Vagina (tissue), 2 donors: ENCODE measurements around the gene HDAC11. TPM values are rescaled to one million over a fixed set of nuclear protein-coding genes. Genes with fewer than 3 reads are reported as not detected.
A peak's percentile ranks its signal among the peaks of the same experiment; 100 is the strongest.

Experiments
- DNase-seq, 2 donors: peaks; one replicate each; pipeline ENCODE4 v3.0.0-alpha.2; 2017; ENCODE audit errors: extremely low spot score in 2 of 2
- H3K27ac ChIP-seq: fragments of 200-600 bp; sonication (generic); one replicate; pipeline ENCODE4 v1.5.1; 2019
- H3K27me3 ChIP-seq: fragments of 200-600 bp; sonication (generic); one replicate; pipeline ENCODE4 v1.5.1; 2019
- H3K36me3 ChIP-seq, 2 donors: fragments of 200-600 bp; sonication (generic); one replicate each; pipeline ENCODE4 v1.5.1; 2017 to 2019
- H3K4me1 ChIP-seq: fragments of 200-600 bp; sonication (generic); one replicate; pipeline ENCODE4 v1.5.1; 2019
- H3K4me3 ChIP-seq, 2 donors: fragments of 200-600 bp; sonication (generic); 1 replicate in 1 of 2; 2 replicates in 1 of 2; pipeline ENCODE4 v1.5.1; 2016 to 2019
- H3K9me3 ChIP-seq: fragments of 200-600 bp; sonication (generic); one replicate; pipeline ENCODE4 v1.5.1; 2019
- CTCF ChIP-seq, 3 experiments: fragments of 450-650 bp in 2 of 3; fragments of 200-600 bp in 1 of 3; sonication (generic) in 1 of 3; IDR thresholded peaks; one replicate each; pipeline ENCODE4 v1.5.1; 2017 to 2019; ENCODE audit warnings: antibody characterized with exemption in 3 of 3, mild to moderate bottlenecking in 2 of 3, moderate library complexity in 2 of 3
- POLR2A ChIP-seq, 2 donors: fragments of 450-650 bp; IDR thresholded peaks; one replicate each; pipeline ENCODE4 v1.6.1; 2017; ENCODE audit warnings: antibody characterized with exemption in 2 of 2, mild to moderate bottlenecking in 2 of 2, moderate library complexity in 2 of 2
- POLR2AphosphoS5 ChIP-seq, 2 donors: sonication (generic); formaldehyde crosslinking; IDR thresholded peaks; one replicate each; pipeline ENCODE4 v1.9.0; 2017; ENCODE audit warnings: antibody characterized with exemption in 2 of 2, mild to moderate bottlenecking in 2 of 2, low read depth in 1 of 2; ENCODE audit not compliant: insufficient read depth in 1 of 2
- intact Hi-C: fragments of 100-400 bp; cut with DNase I; formaldehyde crosslinking; loops from one replicate; pipeline ENCODE4 v1.15.1; 2023
- total RNA-seq: library from RNA; depleted of rRNA; stranded (reverse); fragments of >200 nt; gene quantifications from one replicate; pipeline ENCODE4 v1.2.3, GENCODE V29; 2016

The HDAC11 gene
- total RNA-seq, 1 donor from 2014 or later: 12.0 TPM

- peaks cover 38% of the 10 kb centered on the region for H3K4me1 ChIP-seq
- DNase-seq: no peak
Measured at GRCh38 chr3:13507570-13508339, 27.6 kb downstream of the HDAC11 start.

GRCh38 chr3:13508496-13508895 is 28.4 kb downstream of the HDAC11 start:
- H3K4me3 ChIP-seq: no peak overlapping the region
- H3K27me3 ChIP-seq: no peaks in the 10 kb centered on the region
- intact Hi-C loops: no loop called here
- H3K36me3 ChIP-seq: no peaks in the 10 kb centered on the region
- no peak for DNase-seq
- TF ChIP-seq CTCF (IDR thresholded peaks at IDR 0.05) (no peak), POLR2A (IDR thresholded peaks at IDR 0.05) (no peak), POLR2AphosphoS5 (IDR thresholded peaks at IDR 0.05; ENCODE audit: insufficient read depth in 1 of 2, low read depth in 1 of 2) (no peak)
- H3K9me3 ChIP-seq: no peaks in the 10 kb centered on the region
- H3K27ac ChIP-seq: peak overlapping the region; percentile 75
- peaks cover 45% of the 10 kb centered on the region for H3K4me1 ChIP-seq

More at GRCh38 chr3:13507570-13508339, 27.6 kb downstream of the HDAC11 start:
- no peaks in the 10 kb centered on the region for H3K9me3 ChIP-seq
- TF ChIP-seq POLR2AphosphoS5 (IDR thresholded peaks at IDR 0.05; ENCODE audit: insufficient read depth in 1 of 2, low read depth in 1 of 2): peak in 1 of 2 donors; percentile 57
- no peak for TF ChIP-seq CTCF (IDR thresholded peaks at IDR 0.05)
- no peaks in the 10 kb centered on the region for H3K27me3 ChIP-seq
- H3K36me3 ChIP-seq: no peaks in the 10 kb centered on the region
- intact Hi-C loops: no loop called here
- H3K4me3 ChIP-seq: no peak overlapping the region
- H3K27ac ChIP-seq: peak overlapping the region; percentile 75

- H3K36me3 ChIP-seq: no peaks in the 10 kb centered on the region
- TF ChIP-seq POLR2A (IDR thresholded peaks at IDR 0.05) (no peak), CTCF (IDR thresholded peaks at IDR 0.05) (no peak), POLR2AphosphoS5 (IDR thresholded peaks at IDR 0.05; ENCODE audit: insufficient read depth in 1 of 2, low read depth in 1 of 2) (no peak)
- peak overlapping the region; percentile 75 for H3K27ac ChIP-seq
- H3K4me1 ChIP-seq: peaks cover 51% of the 10 kb centered on the region
- no peak for DNase-seq
- intact Hi-C loops: no loop called here
- no peak overlapping the region for H3K4me3 ChIP-seq
- no peaks in the 10 kb centered on the region for H3K9me3 ChIP-seq
- H3K27me3 ChIP-seq: no peaks in the 10 kb centered on the region
Measured at GRCh38 chr3:13509059-13509815, 29.1 kb downstream of the HDAC11 start.

GRCh38 chr3:13509816-13510192 is 29.7 kb downstream of the HDAC11 start:
- no peak for DNase-seq
- Histone ChIP-seq H3K4me3 (no peak overlapping the region), H3K9me3 (no peaks in the 10 kb centered on the region), H3K36me3 (no peaks in the 10 kb centered on the region), H3K27me3 (no peaks in the 10 kb centered on the region), H3K4me1 (peaks cover 54% of the 10 kb centered on the region), H3K27ac (peak overlapping the region; percentile 75)
- intact Hi-C loops: no loop called here
- TF ChIP-seq POLR2AphosphoS5 (IDR thresholded peaks at IDR 0.05; ENCODE audit: insufficient read depth in 1 of 2, low read depth in 1 of 2) (no peak), POLR2A (IDR thresholded peaks at IDR 0.05) (no peak), CTCF (IDR thresholded peaks at IDR 0.05) (no peak)

GRCh38 chr3:13512451-13512850 is 32.3 kb downstream of the HDAC11 start:
- no peak for TF ChIP-seq POLR2AphosphoS5 (IDR thresholded peaks at IDR 0.05; ENCODE audit: insufficient read depth in 1 of 2, low read depth in 1 of 2)
- TF ChIP-seq POLR2A (IDR thresholded peaks at IDR 0.05): no peak
- no peak for TF ChIP-seq CTCF (IDR thresholded peaks at IDR 0.05)
- intact Hi-C loops: no loop called here
- H3K36me3 ChIP-seq: no peaks in the 10 kb centered on the region
- H3K9me3 ChIP-seq: no peaks in the 10 kb centered on the region
- H3K4me1 ChIP-seq: peaks cover 69% of the 10 kb centered on the region
- H3K27ac ChIP-seq: peak overlapping the region; percentile 91
- H3K4me3 ChIP-seq: no peak overlapping the region
- H3K27me3 ChIP-seq: no peaks in the 10 kb centered on the region
- DNase-seq: no peak
